ENCODE measurements around the gene ATXN10.

The ATXN10 gene

GRCh38 chr22:45807156-45807915, 135.7 kb downstream of the ATXN10 start:
- no peak for DNase-seq
- Histone ChIP-seq H3K27me3 (ENCODE audit: insufficient read depth, low read depth, severe bottlenecking) (no peaks in the 10 kb centered on the region), H3K36me3 (peaks cover 20% of the 10 kb centered on the region), H3K27ac (no peak overlapping the region), H3K4me3 (ENCODE audit: low read depth, low read length) (no peak overlapping the region), H3K9me3 (ENCODE audit: severe bottlenecking) (no peaks in the 10 kb centered on the region)
- TF ChIP-seq, protein P1, sequence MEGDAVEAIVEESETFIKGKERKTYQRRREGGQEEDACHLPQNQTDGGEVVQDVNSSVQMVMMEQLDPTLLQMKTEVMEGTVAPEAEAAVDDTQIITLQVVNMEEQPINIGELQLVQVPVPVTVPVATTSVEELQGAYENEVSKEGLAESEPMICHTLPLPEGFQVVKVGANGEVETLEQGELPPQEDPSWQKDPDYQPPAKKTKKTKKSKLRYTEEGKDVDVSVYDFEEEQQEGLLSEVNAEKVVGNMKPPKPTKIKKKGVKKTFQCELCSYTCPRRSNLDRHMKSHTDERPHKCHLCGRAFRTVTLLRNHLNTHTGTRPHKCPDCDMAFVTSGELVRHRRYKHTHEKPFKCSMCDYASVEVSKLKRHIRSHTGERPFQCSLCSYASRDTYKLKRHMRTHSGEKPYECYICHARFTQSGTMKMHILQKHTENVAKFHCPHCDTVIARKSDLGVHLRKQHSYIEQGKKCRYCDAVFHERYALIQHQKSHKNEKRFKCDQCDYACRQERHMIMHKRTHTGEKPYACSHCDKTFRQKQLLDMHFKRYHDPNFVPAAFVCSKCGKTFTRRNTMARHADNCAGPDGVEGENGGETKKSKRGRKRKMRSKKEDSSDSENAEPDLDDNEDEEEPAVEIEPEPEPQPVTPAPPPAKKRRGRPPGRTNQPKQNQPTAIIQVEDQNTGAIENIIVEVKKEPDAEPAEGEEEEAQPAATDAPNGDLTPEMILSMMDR (IDR thresholded peaks at IDR 0.05; ENCODE audit: low read depth, low read length): no peak

DNA sequence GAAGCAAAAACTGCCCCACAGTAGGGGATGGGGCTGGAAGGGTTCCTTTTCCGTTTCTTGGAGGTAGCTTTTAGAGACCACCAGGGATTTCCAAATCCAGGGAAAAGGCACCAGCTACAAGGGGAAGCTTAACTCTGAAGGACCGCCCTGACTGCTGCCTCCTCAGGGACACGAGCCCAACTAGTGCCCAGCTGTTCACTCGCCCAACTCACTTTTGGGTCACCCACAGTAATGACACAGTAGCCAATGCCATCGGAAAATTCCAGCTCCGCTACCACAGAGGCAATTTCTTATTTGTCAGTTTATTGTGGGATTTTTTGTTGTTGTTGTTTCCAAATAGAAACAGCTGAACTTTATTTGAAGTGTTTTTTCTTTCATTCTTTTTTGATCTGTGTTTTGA, 141.3 kb downstream of the ATXN10 start:
- Histone ChIP-seq H3K27me3 (ENCODE audit: insufficient read depth, low read depth, severe bottlenecking) (no peaks in the 10 kb centered on the region), H3K27ac (no peak overlapping the region), H3K9me3 (ENCODE audit: severe bottlenecking) (no peaks in the 10 kb centered on the region), H3K4me3 (ENCODE audit: low read depth, low read length) (no peak overlapping the region), H3K36me3 (peaks cover 31% of the 10 kb centered on the region)
- no peak for DNase-seq
- TF ChIP-seq, protein P1 (IDR thresholded peaks at IDR 0.05; ENCODE audit: low read depth, low read length): no peak

- H3K4me3 ChIP-seq (ENCODE audit: low read depth, low read length): no peak overlapping the region
- peaks cover 23% of the 10 kb centered on the region for H3K36me3 ChIP-seq
- no peaks in the 10 kb centered on the region for H3K9me3 ChIP-seq (ENCODE audit: severe bottlenecking)
- H3K27me3 ChIP-seq (ENCODE audit: insufficient read depth, low read depth, severe bottlenecking): no peaks in the 10 kb centered on the region
- TF ChIP-seq, protein P1 (IDR thresholded peaks at IDR 0.05; ENCODE audit: low read depth, low read length): no peak
- no peak overlapping the region for H3K27ac ChIP-seq
- no peak for DNase-seq
These were observed 142.6 kb downstream of the ATXN10 start for GRCh38 chr22:45814198-45814597.

GRCh38 chr22:45816776-45817175, 145.1 kb downstream of the ATXN10 start:
- H3K27ac ChIP-seq: no peak overlapping the region
- no peaks in the 10 kb centered on the region for H3K9me3 ChIP-seq (ENCODE audit: severe bottlenecking)
- TF ChIP-seq, protein P1 (IDR thresholded peaks at IDR 0.05; ENCODE audit: low read depth, low read length): no peak
- no peak overlapping the region for H3K4me3 ChIP-seq (ENCODE audit: low read depth, low read length)
- no peaks in the 10 kb centered on the region for H3K27me3 ChIP-seq (ENCODE audit: insufficient read depth, low read depth, severe bottlenecking)
- DNase-seq: no peak
- H3K36me3 ChIP-seq: peaks cover 19% of the 10 kb centered on the region

- Histone ChIP-seq H3K36me3 (peaks cover 12% of the 10 kb centered on the region), H3K9me3 (ENCODE audit: severe bottlenecking) (no peaks in the 10 kb centered on the region), H3K27me3 (ENCODE audit: insufficient read depth, low read depth, severe bottlenecking) (no peaks in the 10 kb centered on the region), H3K4me3 (ENCODE audit: low read depth, low read length) (no peak overlapping the region), H3K27ac (no peak overlapping the region)
- no peak for DNase-seq
- TF ChIP-seq, protein P1 (IDR thresholded peaks at IDR 0.05; ENCODE audit: low read depth, low read length): no peak
These were observed 146.2 kb downstream of the ATXN10 start for GRCh38 chr22:45817745-45818423.
